ENCODE measurements around the gene ADGRG3. TPM values are rescaled to one million over a fixed set of nuclear protein-coding genes. Genes with fewer than 3 reads are reported as not detected.
A peak's percentile ranks its signal among the peaks of the same experiment; 100 is the strongest.

Gene ADGRG3
- total and polyA plus RNA-seq, 9 of the 15 experiments (the other 6 are each of a cell fraction or from before 2014, with no cell fraction given) = 0.09 to 0.52 (median 0.14) TPM; not detected in 3

- TF ChIP-seq FOXP4 (CRISPR knock-in tag; IDR thresholded peaks at IDR 0.05; ENCODE audit: borderline replicate concordance) (no peak), RBM14 (IDR thresholded peaks at IDR 0.05; ENCODE audit: borderline replicate concordance, insufficient read depth, low read depth, low read length) (0 out of 2 replicates have a peak, but pooled peaks have one; percentile 23), KLF6 (CRISPR knock-in tag; IDR thresholded peaks at IDR 0.05; ENCODE audit: borderline replicate concordance) (peak; percentile 11; the same call in 1 of the 2 replicates), HDAC3 (IDR thresholded peaks at IDR 0.05; ENCODE audit: borderline replicate concordance, partially characterized antibody) (no peak), ZNF175 (CRISPR knock-in tag; IDR thresholded peaks at IDR 0.05; ENCODE audit: low read depth) (peak; percentile 88), CBFB (CRISPR knock-in tag; IDR thresholded peaks at IDR 0.05) (no peak), BRD9 (IDR thresholded peaks at IDR 0.05; ENCODE audit: low read depth, partially characterized antibody) (peak; percentile 84), ERF (CRISPR knock-in tag; IDR thresholded peaks at IDR 0.05) (no peak), U2AF2 (optimal IDR thresholded peaks at IDR 0.05; ENCODE audit: low read depth, low read length) (no peak), ZNF589 (CRISPR knock-in tag; IDR thresholded peaks at IDR 0.05; ENCODE audit: low read depth) (peak; percentile 95), NCOA4 (IDR thresholded peaks at IDR 0.05; ENCODE audit: partially characterized antibody) (no peak), ZEB2 (IDR thresholded peaks at IDR 0.05) (0 out of 2 replicates have a peak, but pooled peaks have one; percentile 53), MECOM (CRISPR knock-in tag; IDR thresholded peaks at IDR 0.05) (peak; percentile 52; the same call in 1 of the 2 replicates), KDM4B (IDR thresholded peaks at IDR 0.05; ENCODE audit: borderline replicate concordance in 2 of 2, low read depth in 1 of 2) (no peak), RBM34 (IDR thresholded peaks at IDR 0.05; ENCODE audit: borderline replicate concordance, insufficient read depth, low read length) (no peak), PHTF2 (CRISPR knock-in tag; IDR thresholded peaks at IDR 0.05) (no peak), MCM3 (IDR thresholded peaks at IDR 0.05) (no peak), CBFA2T3 (IDR thresholded peaks at IDR 0.05) (peak; percentile 31; the same call in 1 of the 2 replicates), ARID3A (IDR thresholded peaks at IDR 0.05; ENCODE audit: borderline replicate concordance, low read depth, low read length) (no peak)
- TF ChIP-seq, protein P1, sequence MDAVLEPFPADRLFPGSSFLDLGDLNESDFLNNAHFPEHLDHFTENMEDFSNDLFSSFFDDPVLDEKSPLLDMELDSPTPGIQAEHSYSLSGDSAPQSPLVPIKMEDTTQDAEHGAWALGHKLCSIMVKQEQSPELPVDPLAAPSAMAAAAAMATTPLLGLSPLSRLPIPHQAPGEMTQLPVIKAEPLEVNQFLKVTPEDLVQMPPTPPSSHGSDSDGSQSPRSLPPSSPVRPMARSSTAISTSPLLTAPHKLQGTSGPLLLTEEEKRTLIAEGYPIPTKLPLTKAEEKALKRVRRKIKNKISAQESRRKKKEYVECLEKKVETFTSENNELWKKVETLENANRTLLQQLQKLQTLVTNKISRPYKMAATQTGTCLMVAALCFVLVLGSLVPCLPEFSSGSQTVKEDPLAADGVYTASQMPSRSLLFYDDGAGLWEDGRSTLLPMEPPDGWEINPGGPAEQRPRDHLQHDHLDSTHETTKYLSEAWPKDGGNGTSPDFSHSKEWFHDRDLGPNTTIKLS (IDR thresholded peaks at IDR 0.05; ENCODE audit: borderline replicate concordance, low read depth) = no peak
- TF ChIP-seq, protein P2, sequence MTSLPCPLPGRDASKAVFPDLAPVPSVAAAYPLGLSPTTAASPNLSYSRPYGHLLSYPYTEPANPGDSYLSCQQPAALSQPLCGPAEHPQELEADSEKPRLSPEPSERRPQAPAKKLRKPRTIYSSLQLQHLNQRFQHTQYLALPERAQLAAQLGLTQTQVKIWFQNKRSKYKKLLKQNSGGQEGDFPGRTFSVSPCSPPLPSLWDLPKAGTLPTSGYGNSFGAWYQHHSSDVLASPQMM (CRISPR knock-in tag; IDR thresholded peaks at IDR 0.05) = no peak
Measured at GRCh38 chr16:57667526-57668262, 412 bp upstream of the ADGRG3 start (continued).
